Stimulated activated naive B cell treated with anti-CD40 and anti-IgM and Interleukin-4, amounts not matched to agents 10 μg/mL and 1 μg/mL and 100 μg/mL, for 72 hours (primary cell): ENCODE data around the gene ACKR2.

Experiments used
- ATAC-seq, 2 donors: fragments of 150-1000 bp; cut with Tn5 transposase; replicated peaks; 2 replicates each; pipeline ENCODE4 v1.10.0; 2021; ENCODE audit warnings: moderate library complexity in 1 of 2
- DNase-seq: peaks from one replicate; pipeline ENCODE4 v3.0.0; 2021
- H3K27ac Mint-ChIP-seq: one replicate; pipeline ENCODE4 v1.8.0; 2022; ENCODE audit warnings: mild to moderate bottlenecking, mixed read lengths
- H3K27me3 Mint-ChIP-seq, 2 donors: one replicate each; pipeline ENCODE4 v1.8.0; 2022; ENCODE audit warnings: mixed read lengths in 2 of 2
- H3K36me3 Mint-ChIP-seq, 2 donors: one replicate each; pipeline ENCODE4 v1.8.0; 2022; ENCODE audit warnings: mixed read lengths in 2 of 2, mild to moderate bottlenecking in 1 of 2
- H3K4me1 Mint-ChIP-seq, 2 donors: one replicate each; pipeline ENCODE4 v1.8.0; 2022; ENCODE audit warnings: mixed read lengths in 2 of 2, mild to moderate bottlenecking in 1 of 2
- H3K4me3 Mint-ChIP-seq, 2 donors: one replicate each; pipeline ENCODE4 v1.8.0; 2022; ENCODE audit warnings: mild to moderate bottlenecking in 2 of 2, mixed read lengths in 2 of 2, moderate library complexity in 1 of 2
- H3K9me3 Mint-ChIP-seq, 2 donors: one replicate each; pipeline ENCODE4 v1.8.0; 2022; ENCODE audit warnings: mixed read lengths in 2 of 2, mild to moderate bottlenecking in 1 of 2

The ACKR2 gene

GRCh38 chr3:42911551-42911950 is 102.3 kb downstream of the ACKR2 start:
- Mint-ChIP-seq H3K27ac (no peak overlapping the region), H3K36me3 (peaks cover 21 to 31% of the 10 kb centered on the region in 2 donors), H3K4me1 (peaks cover 4 to 6% of the 10 kb centered on the region in 2 donors), H3K27me3 (peaks cover 13 to 15% of the 10 kb centered on the region in 2 donors), H3K9me3 (peaks cover 16 to 24% of the 10 kb centered on the region in 2 donors), H3K4me3 (no peak overlapping the region)
- ATAC-seq (no peak), DNase-seq (no peak)

GRCh38 chr3:42914771-42915515 is 105.7 kb downstream of the ACKR2 start:
- no peaks in the 10 kb centered on the region for H3K4me1 Mint-ChIP-seq
- H3K4me3 Mint-ChIP-seq: no peak overlapping the region
- ATAC-seq (no peak), DNase-seq (no peak)
- H3K27me3 Mint-ChIP-seq: no peaks in the 10 kb centered on the region
- H3K9me3 Mint-ChIP-seq: peaks cover 22 to 32% of the 10 kb centered on the region in 2 donors
- H3K36me3 Mint-ChIP-seq: peaks cover 21 to 31% of the 10 kb centered on the region in 2 donors
- H3K27ac Mint-ChIP-seq: no peak overlapping the region
